Effector memory CD4-positive, alpha-beta T cell (primary cell): ENCODE results near the gene ABCG1.

ENCODE experiments used
- DNase-seq, 3 donors: peaks; one replicate each; pipeline ENCODE4 v3.0.0-alpha.2; 2020
- H3K27ac ChIP-seq: 2 replicates; pipeline ENCODE4 v1.7.0; 2013; ENCODE audit warnings: mild to moderate bottlenecking, low read length, moderate library complexity; ENCODE audit not compliant: insufficient read depth, poor library complexity, severe bottlenecking
- H3K27me3 ChIP-seq: replicated peaks from 2 replicates; pipeline ENCODE4 v1.7.0; 2013; ENCODE audit warnings: mild to moderate bottlenecking, low read length; ENCODE audit not compliant: insufficient read depth, control insufficient read depth, poor library complexity, severe bottlenecking
- H3K36me3 ChIP-seq: 2 replicates; pipeline ENCODE4 v1.7.0; 2013; ENCODE audit warnings: mild to moderate bottlenecking, low read length, moderate library complexity; ENCODE audit not compliant: control insufficient read depth, insufficient read depth
- H3K4me1 ChIP-seq: 2 replicates; pipeline ENCODE4 v1.7.0; 2013; ENCODE audit warnings: low read length, mild to moderate bottlenecking; ENCODE audit not compliant: control insufficient read depth, insufficient read depth, poor library complexity, severe bottlenecking
- H3K4me3 ChIP-seq: 2 replicates; pipeline ENCODE4 v1.7.0; 2013; ENCODE audit warnings: low read length, low read depth, mild to moderate bottlenecking; ENCODE audit not compliant: insufficient read depth, poor library complexity, severe bottlenecking
- H3K9me3 ChIP-seq: 2 replicates; pipeline ENCODE4 v1.7.0; 2013; ENCODE audit warnings: mild to moderate bottlenecking, low read length, moderate library complexity; ENCODE audit not compliant: control insufficient read depth

ABCG1 gene

DNA sequence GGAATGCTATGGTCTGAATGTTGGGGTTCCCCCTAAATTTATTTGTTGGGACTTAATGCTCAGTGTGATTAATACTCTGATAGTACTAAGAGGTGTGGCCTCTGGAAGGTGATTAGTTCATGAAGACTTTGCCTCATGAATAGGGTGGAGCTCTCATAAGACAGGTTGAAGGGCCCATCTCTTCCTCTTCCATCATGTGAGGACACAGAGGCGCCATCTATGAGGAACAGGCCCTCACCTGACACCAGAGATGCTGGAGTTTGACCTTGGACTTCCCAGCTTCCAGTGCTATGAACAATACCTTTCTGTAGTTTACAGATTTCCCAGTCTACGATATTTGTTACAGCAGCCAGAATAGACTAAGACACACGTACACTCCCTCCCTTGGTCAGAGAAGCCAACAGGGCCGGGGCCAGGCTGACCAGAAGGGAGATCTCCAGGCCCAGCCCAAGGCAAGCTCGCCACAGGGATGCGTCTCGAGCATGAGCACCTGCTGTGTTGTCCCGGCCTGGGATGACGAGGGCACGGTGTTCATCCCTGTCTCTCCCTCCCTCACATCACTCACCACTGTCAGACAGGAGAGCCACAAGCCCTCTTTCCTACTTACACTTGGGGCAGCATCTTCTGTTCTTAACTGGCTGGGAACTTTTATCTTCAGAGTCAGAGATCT lies 4.7 kb upstream of the ABCG1 start:
- DNase-seq = no peak

DNA sequence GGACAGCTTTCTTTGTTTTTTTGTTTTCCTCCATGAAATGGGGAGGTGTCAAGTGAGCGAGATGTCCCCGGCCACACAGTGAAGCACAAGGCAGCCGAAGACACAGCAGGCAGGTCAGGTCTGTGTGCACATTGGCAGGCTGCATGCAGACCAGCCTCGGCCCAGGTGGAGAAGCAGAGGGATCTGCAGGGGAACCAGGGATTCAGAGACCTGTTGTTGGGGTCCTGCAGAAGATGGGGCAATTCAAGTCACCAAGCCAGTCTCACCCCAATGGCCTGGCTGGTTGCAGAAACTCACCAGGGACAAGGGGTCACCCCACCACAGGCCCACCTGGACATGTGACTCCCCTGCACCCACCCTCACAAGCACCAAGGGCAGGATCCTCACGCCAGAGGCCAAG lies 4.0 kb upstream of the ABCG1 start:
- Histone ChIP-seq H3K27me3 (no peaks in the 10 kb centered on the region), H3K4me3 (no peak overlapping the region), H3K4me1 (peaks cover 3% of the 10 kb centered on the region), H3K27ac (no peak overlapping the region), H3K36me3 (no peaks in the 10 kb centered on the region), H3K9me3 (no peaks in the 10 kb centered on the region)
- DNase-seq = no peak

More for the DNA sequence above, 4.7 kb upstream of the ABCG1 start:
- Histone ChIP-seq H3K36me3 (no peaks in the 10 kb centered on the region), H3K9me3 (no peaks in the 10 kb centered on the region), H3K27ac (no peak overlapping the region), H3K27me3 (no peaks in the 10 kb centered on the region), H3K4me1 (peaks cover 3% of the 10 kb centered on the region), H3K4me3 (no peak overlapping the region)

DNA sequence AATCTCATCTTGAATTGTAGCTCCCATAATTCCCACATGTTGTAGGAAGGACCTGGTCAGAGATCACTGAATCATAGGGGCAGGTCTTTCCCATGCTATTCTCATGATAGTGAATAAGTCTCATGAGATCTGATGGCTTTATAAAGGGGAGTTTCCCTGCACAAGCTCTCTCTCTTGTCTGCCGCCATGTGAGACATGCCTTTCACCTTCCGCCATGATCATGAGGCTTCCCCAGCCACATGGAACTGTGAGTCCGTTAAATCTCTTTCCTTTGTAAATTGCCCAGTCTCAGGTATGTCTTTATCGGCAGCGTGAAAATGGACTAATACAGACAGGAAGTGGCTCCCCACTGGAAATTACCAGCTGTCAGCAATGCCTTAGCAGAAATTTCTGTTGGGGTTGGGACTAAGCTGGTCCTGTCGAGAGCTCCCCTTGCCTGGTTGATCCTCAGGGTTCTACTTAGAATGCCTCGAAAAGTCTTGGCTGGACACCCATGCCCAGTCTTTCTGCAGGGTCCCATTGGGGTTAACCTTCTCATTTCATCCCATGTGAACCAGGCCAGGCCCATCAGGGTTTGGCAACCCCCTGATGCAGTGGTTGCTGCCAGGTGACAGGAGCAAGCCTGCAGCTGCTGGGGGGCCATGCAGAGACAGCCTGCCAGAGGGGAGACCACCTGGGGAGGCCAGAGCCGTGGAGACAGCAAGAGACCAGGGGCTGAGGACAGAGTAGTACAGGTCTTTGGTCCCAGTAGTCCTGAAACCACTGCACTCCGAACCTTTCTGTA lies 2.8 kb upstream of the ABCG1 start:
- Histone ChIP-seq H3K4me3 (no peak overlapping the region), H3K27ac (no peak overlapping the region), H3K9me3 (no peaks in the 10 kb centered on the region), H3K36me3 (no peaks in the 10 kb centered on the region), H3K27me3 (no peaks in the 10 kb centered on the region), H3K4me1 (peaks cover 12% of the 10 kb centered on the region)
- DNase-seq = no peak

DNA sequence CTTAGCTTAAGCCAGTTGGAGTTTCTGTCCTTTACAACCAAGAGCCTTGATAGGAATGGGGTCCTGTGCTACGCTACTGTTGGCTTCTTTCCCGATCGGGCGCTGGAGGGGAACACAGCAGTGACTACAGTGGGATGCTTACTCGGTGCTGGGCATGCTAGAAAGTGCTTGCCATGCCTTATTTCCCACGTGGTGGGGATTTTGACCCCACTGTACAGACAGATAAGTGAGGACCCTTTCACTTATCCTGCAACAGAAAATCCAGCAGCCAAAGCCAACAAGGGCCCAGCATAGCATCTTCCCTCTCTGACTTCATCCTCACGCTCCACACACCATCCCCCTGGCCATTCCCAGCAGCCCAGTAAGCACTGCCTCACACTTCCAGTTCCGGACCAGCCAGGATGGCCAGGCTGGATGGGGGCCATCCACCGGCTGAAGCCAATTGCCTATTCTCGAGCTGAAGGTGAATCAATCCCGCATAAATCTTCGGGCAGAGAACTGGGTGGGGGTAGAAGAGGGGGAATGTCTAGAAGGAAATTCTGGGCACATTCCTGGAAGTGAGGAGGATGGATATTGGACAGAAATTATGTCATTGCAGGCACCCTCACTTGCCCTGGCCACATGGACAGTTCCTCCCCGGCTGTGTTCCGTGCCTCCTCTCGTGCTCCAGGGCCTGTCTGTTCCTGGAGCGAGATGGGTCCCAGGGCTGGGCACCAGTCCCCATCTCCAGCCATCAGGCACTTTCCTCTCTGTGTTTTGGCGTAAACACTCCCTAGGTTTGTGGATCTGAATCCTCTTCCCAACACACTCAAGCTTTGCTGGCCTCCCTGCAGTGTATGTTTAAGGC lies 2.0 kb upstream of the ABCG1 start:
- no peaks in the 10 kb centered on the region for H3K36me3 ChIP-seq
- no peaks in the 10 kb centered on the region for H3K9me3 ChIP-seq
- H3K4me3 ChIP-seq = no peak overlapping the region
- no peak for DNase-seq
- H3K4me1 ChIP-seq = peaks cover 17% of the 10 kb centered on the region
- no peaks in the 10 kb centered on the region for H3K27me3 ChIP-seq
- H3K27ac ChIP-seq = no peak overlapping the region

DNA sequence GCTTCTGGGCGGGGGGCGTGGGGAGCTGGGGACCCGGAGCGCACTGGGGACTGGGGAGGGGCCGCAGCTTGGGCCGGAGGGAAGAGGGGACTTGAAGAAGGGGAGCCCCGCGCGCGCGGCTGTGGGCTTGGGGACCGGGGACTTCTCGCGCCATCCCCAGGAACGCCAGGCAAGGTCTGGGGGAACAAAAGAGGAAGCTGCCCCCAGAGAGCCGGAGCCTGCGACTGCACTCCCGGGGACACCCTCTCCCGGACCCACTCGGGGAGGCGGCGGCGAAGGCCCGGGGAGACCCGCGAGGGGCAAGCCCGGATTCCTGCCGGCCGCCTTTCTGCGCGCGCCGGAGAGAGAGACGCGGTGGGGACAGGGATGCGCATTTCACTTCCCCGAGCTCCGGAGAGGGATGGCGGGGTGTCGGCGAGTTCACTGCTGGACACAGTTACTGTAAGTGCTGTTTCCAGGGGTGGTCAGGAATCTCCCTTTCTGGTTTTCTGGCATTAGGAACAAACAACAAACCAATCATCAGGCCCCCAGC lies 732 bp downstream of the ABCG1 start:
- no peaks in the 10 kb centered on the region for H3K9me3 ChIP-seq
- no peaks in the 10 kb centered on the region for H3K36me3 ChIP-seq
- peak overlapping the region; percentile 91 for H3K27ac ChIP-seq
- H3K4me1 ChIP-seq = peaks cover 17% of the 10 kb centered on the region
- peak overlapping the region; percentile 93 for H3K4me3 ChIP-seq
- peak in 1 of 3 donors; percentile 29 for DNase-seq
- no peaks in the 10 kb centered on the region for H3K27me3 ChIP-seq

DNA sequence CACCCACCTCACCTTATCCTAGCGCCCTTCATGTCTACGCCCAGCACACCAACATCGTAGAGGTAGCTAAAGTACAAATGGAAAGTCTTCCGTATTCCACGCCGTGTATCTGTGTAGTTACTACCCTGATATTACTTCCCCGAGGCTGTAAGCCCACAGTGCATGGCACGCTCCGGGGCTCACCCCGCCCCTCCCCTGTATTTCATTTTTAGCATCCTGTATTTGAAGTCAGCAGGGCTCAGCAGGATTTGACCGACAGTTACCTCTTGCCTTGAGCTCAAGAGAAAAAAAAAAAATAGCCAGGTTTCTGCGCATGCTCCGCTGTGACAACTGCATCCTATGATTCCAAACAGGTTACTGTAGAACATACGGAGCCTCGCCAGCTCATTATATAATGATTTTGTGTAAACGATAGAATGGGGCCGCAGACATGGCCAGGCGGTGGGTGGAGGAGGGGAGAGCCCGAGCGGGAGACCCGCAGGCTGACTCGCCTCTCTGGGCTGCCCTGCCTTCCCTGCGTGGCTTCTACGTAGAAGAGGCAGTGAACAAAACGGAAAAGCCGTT lies 1.3 kb downstream of the ABCG1 start:
- peak; percentile 67 to 78 (median 74) for DNase-seq

DNA sequence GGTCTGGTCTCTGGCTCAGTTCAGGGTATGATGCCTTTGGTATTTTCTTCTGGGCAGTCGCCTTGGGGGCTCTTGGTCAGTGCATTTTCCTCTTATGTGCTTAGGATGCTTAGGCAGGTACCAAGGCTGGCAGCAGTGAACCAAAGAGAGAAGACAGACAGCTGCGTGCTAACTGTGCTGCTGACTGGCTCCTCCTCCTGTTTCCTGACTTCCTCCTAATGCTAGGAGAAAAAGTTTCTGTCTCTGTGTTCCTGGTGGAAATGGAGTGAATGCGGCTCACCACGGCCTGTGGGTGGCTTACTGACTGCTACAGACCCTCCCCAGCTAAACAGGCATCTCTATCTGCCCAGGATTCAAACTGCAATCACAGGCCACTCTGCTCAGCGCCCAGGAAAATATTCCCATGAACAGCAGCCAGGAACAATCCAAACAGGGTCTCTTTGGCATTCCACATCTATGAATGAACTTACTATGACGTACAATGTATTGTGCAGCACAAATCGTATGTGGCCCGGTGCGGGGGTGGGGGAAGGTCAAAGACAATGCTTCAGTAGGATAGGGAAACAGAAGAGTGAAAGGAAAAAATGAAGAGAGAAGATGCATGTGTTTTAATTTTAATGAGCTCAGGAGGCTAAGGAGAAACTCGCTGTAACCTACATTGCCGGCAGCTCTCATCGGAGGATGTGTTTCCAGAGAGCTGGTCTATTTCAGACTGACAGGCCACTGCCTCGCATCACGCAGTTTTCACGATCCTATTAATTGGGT lies 2.8 kb downstream of the ABCG1 start:
- Histone ChIP-seq H3K27me3 (no peaks in the 10 kb centered on the region), H3K4me3 (no peak overlapping the region), H3K4me1 (peaks cover 17% of the 10 kb centered on the region), H3K9me3 (no peaks in the 10 kb centered on the region), H3K36me3 (peaks cover 13% of the 10 kb centered on the region), H3K27ac (no peak overlapping the region)
- DNase-seq = no peak

More for the DNA sequence above, 1.3 kb downstream of the ABCG1 start:
- H3K4me3 ChIP-seq = peak overlapping the region; percentile 93
- peaks cover 17% of the 10 kb centered on the region for H3K4me1 ChIP-seq
- no peaks in the 10 kb centered on the region for H3K36me3 ChIP-seq
- H3K27me3 ChIP-seq = no peaks in the 10 kb centered on the region
- peak overlapping the region; percentile 91 for H3K27ac ChIP-seq
- H3K9me3 ChIP-seq = no peaks in the 10 kb centered on the region

DNA sequence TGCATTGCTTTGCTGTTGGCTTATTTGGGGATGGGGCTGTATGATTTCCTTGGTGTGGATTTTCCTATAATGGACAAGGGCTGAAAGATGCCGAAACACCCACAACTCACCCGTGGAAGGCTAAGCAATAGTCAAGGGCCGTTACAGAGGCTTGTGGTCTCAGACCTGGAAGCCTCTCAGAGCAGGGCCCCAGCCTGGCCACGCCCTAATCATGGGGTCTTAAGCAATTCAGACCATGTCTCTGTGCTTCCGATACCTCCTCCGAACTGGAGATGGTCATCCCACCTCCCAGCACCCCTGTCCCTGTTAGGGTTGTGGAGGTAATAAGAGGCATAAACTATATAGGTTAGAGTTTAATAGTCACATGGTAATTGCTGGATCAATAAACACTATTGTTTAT lies 3.4 kb downstream of the ABCG1 start:
- Histone ChIP-seq H3K27ac (no peak overlapping the region), H3K9me3 (no peaks in the 10 kb centered on the region), H3K4me1 (peaks cover 22% of the 10 kb centered on the region), H3K4me3 (no peak overlapping the region), H3K36me3 (peaks cover 14% of the 10 kb centered on the region), H3K27me3 (no peaks in the 10 kb centered on the region)
- DNase-seq = no peak

DNA sequence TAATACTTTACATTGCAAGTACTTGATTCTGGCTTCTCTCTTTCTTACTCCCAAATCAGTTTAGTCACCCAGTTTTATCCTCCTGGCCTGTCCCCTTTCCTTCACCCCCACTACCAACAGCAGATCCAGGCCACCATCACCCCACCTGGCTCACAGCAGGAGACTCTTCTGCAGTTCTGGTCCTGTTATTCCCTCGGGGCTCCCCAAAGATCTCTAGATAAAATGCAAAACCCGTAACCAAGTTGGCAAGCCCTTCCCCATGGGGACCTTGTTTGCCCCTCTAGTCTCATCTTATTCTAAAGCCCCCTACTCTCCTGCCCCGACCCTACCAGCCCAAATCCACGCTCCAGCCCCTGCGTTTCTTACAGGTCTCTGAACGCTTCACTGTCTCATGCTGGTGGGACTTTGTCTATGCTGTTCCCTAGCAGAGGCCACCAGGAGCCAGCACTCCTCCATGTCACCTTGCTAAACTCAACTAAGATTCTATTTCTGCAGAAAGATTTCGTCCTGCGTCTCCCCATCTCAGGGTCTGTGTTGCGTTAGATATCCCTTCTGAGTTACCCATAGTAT lies 4.0 kb downstream of the ABCG1 start:
- no peak overlapping the region for H3K27ac ChIP-seq
- no peaks in the 10 kb centered on the region for H3K27me3 ChIP-seq
- DNase-seq = no peak
- H3K9me3 ChIP-seq = no peaks in the 10 kb centered on the region
- H3K4me3 ChIP-seq = no peak overlapping the region
- H3K36me3 ChIP-seq = peaks cover 14% of the 10 kb centered on the region
- peaks cover 25% of the 10 kb centered on the region for H3K4me1 ChIP-seq
